ENCODE results near the gene SSTR3. TPM values are rescaled to one million over a fixed set of nuclear protein-coding genes. Genes with fewer than 3 reads are reported as not detected.

SSTR3 gene
- total RNA-seq, 1 donor from 2014 or later = not detected

DNA sequence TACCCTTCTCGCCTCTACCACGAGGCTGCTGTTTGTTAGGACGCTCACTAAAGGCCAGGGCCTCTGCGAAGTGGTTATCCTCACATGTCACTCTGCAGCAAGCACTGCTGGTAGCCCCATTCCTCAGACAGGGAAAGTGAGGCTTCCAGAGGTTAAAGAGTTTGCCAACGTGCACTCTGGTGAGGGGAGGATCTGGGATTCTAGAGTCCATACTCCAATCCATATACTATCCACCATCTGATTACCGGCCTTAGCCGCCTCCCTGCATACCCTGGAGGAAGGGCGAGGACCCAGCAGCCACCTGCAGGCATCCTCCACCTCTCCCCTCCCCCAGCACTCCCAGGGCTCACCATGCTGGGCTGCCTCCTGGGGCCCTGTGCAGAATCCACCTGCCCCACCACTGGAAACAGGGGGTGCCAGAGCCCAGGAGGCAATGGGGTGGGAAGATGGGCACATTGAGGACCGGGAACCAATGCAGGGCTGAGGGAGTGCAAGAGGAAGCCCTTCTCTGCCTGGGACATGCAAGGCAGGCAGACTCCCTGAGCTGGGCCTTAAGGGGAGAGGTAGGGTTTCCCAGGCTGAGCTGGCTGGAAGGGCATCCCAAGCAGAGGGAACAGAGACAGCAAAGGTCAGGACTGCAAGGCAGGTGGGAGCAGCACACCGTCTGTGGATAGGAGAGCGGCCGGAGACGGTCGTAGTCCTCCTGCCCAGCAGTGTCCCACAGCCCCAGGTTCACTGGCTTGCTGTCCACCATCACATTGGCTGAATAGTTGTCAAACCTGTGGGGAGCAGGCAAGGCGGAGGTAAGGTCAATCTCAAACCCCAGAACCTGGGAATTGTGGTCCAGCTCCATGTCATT, 20.1 kb upstream of the SSTR3 start:
- H3K9me3 Mint-ChIP-seq (ENCODE audit: unreplicated experiment) = no peaks in the 10 kb centered on the region
- Histone ChIP-seq H3K9me3 (ENCODE audit: insufficient read depth, low read depth, low read length) (no peaks in the 10 kb centered on the region), H4K20me1 (ENCODE audit: insufficient read depth, low read length) (no peaks in the 10 kb centered on the region), H3K27me3 (ENCODE audit: insufficient read depth, low read length) (peaks cover 2% of the 10 kb centered on the region), H3K27ac (ENCODE audit: low read depth, low read length) (no peak overlapping the region), H3K9ac (ENCODE audit: low read length) (no peak overlapping the region), H3K4me3 (ENCODE audit: insufficient read depth, low read depth, low read length) (no peak overlapping the region), H3K79me2 (ENCODE audit: insufficient read depth, low read length) (no peaks in the 10 kb centered on the region), H3K4me2 (ENCODE audit: low read length) (no peak overlapping the region), H3K36me3 (ENCODE audit: insufficient read depth, low read length) (no peaks in the 10 kb centered on the region), H3K4me1 (ENCODE audit: insufficient read depth, low read length) (peaks cover 35% of the 10 kb centered on the region), H2AFZ (ENCODE audit: low read depth, low read length) (no peak overlapping the region)
- H3K36me3 Mint-ChIP-seq (ENCODE audit: low read depth, unreplicated experiment) = no peaks in the 10 kb centered on the region
- no peak for DNase-seq (ENCODE audit: low read depth)
- no peak overlapping the region for H3K27ac Mint-ChIP-seq (ENCODE audit: unreplicated experiment)
- H3K27me3 Mint-ChIP-seq (ENCODE audit: low read depth, unreplicated experiment) = peaks cover 27% of the 10 kb centered on the region
- H3K4me3 Mint-ChIP-seq (ENCODE audit: unreplicated experiment) = no peak overlapping the region
- no peak for FAIRE-seq
- TF ChIP-seq, protein P1, sequence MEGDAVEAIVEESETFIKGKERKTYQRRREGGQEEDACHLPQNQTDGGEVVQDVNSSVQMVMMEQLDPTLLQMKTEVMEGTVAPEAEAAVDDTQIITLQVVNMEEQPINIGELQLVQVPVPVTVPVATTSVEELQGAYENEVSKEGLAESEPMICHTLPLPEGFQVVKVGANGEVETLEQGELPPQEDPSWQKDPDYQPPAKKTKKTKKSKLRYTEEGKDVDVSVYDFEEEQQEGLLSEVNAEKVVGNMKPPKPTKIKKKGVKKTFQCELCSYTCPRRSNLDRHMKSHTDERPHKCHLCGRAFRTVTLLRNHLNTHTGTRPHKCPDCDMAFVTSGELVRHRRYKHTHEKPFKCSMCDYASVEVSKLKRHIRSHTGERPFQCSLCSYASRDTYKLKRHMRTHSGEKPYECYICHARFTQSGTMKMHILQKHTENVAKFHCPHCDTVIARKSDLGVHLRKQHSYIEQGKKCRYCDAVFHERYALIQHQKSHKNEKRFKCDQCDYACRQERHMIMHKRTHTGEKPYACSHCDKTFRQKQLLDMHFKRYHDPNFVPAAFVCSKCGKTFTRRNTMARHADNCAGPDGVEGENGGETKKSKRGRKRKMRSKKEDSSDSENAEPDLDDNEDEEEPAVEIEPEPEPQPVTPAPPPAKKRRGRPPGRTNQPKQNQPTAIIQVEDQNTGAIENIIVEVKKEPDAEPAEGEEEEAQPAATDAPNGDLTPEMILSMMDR (IDR thresholded peaks at IDR 0.05; ENCODE audit: insufficient read depth, low read depth, low read length) = no peak
- TF ChIP-seq EZH2 (IDR thresholded peaks at IDR 0.05; ENCODE audit: insufficient read depth, low read length) = no peak
- peaks cover 24% of the 10 kb centered on the region for H3K4me1 Mint-ChIP-seq (ENCODE audit: low read depth, unreplicated experiment)

- no peaks in the 10 kb centered on the region for H3K9me3 Mint-ChIP-seq (ENCODE audit: unreplicated experiment)
These were observed 19.3 kb upstream of the SSTR3 start for GRCh38 chr22:37231406-37232139.

More at GRCh38 chr22:37231406-37232139, 19.3 kb upstream of the SSTR3 start:
- TF ChIP-seq, protein P1 (IDR thresholded peaks at IDR 0.05; ENCODE audit: insufficient read depth, low read depth, low read length) = no peak
- no peak for TF ChIP-seq EZH2 (IDR thresholded peaks at IDR 0.05; ENCODE audit: insufficient read depth, low read length)
- Histone ChIP-seq H3K4me3 (ENCODE audit: insufficient read depth, low read depth, low read length) (no peak overlapping the region), H2AFZ (ENCODE audit: low read depth, low read length) (no peak overlapping the region), H3K9ac (ENCODE audit: low read length) (no peak overlapping the region), H3K9me3 (ENCODE audit: insufficient read depth, low read depth, low read length) (no peaks in the 10 kb centered on the region), H3K27ac (ENCODE audit: low read depth, low read length) (no peak overlapping the region), H3K79me2 (ENCODE audit: insufficient read depth, low read length) (no peaks in the 10 kb centered on the region), H3K36me3 (ENCODE audit: insufficient read depth, low read length) (no peaks in the 10 kb centered on the region), H3K27me3 (ENCODE audit: insufficient read depth, low read length) (peaks cover 2% of the 10 kb centered on the region), H4K20me1 (ENCODE audit: insufficient read depth, low read length) (no peaks in the 10 kb centered on the region), H3K4me1 (ENCODE audit: insufficient read depth, low read length) (peaks cover 33% of the 10 kb centered on the region), H3K4me2 (ENCODE audit: low read length) (no peak overlapping the region)
- peaks cover 27% of the 10 kb centered on the region for H3K27me3 Mint-ChIP-seq (ENCODE audit: low read depth, unreplicated experiment)
- peaks cover 22% of the 10 kb centered on the region for H3K4me1 Mint-ChIP-seq (ENCODE audit: low read depth, unreplicated experiment)
- DNase-seq (ENCODE audit: low read depth) (no peak), FAIRE-seq (no peak)
- no peak overlapping the region for H3K27ac Mint-ChIP-seq (ENCODE audit: unreplicated experiment)
- peak overlapping the region; percentile 12 for H3K4me3 Mint-ChIP-seq (ENCODE audit: unreplicated experiment)
- no peaks in the 10 kb centered on the region for H3K36me3 Mint-ChIP-seq (ENCODE audit: low read depth, unreplicated experiment)
